ENCODE measurements around the gene RPUSD1. TPM values are rescaled to one million over a fixed set of nuclear protein-coding genes. Genes with fewer than 3 reads are reported as not detected.

RPUSD1 gene
- total RNA-seq, 1 experiment from 2014 or later = 48.6 TPM

DNA sequence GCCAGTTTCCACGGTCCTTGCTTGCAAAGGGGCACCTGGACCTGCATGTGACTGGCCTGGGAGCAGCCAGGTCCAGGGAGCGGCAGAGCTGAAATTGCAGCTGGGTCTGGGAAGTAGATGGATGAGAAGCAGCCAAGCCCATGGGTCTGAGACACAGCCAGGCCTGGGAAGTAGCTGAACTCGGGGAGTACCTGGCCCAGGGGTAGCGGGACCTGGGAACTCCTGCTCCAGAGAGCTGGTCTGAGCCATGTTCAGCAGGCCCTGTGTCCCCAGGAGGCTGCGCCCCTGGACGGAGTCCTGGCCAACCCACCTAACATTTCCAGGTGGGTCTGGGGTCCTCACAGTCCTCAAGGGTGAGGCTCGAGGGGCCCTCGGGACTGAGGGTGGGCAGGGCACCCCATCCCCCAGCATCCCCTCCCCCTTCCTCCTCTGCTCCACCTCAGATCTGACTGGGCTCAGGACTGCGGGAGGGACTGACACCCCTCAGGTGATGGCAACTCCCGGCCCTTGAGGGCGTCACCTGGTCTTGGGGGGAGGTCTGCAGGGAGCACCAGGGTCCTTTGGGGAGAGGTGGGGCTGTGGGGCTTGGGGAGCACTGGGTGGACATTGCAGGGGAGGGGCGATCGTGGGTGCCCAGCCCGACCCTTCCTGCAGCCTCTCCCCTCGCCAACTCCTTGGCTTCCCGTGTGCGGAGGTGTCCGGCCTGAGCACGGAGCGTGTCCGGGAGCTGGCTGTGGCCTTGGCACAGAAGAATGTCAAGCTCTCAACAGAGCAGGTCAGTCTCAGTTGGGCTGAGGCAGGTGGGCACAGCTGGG, 24.6 kb downstream of the RPUSD1 start:
- H3K27ac Mint-ChIP-seq = no peak overlapping the region; a peak in 1 of 7 replicates
- peaks cover 8% of the 10 kb centered on the region for H3K27me3 Mint-ChIP-seq (ENCODE audit: low read depth)
- no peak overlapping the region for H3K23ac ChIP-seq (ENCODE audit: insufficient read length, low read depth, low read length)
- no peak overlapping the region for H2BK20ac ChIP-seq (ENCODE audit: low read depth, low read length, poor library complexity, severe bottlenecking)
- H3K9me3 Mint-ChIP-seq = no peaks in the 10 kb centered on the region
- no CpG with 5 or more reads among the region's 21 CpGs for WGBS (ENCODE audit: extremely low coverage, insufficient read length, low lambda C conversion rate)
- H3K4me1 Mint-ChIP-seq = peaks cover 0 to 9% of the 10 kb centered on the region in 2 experiments; a peak in 2 of 4 replicates
- H2BK120ac ChIP-seq (ENCODE audit: low read depth, low read length, poor library complexity, severe bottlenecking) = no peak overlapping the region
- H4K20me1 ChIP-seq (ENCODE audit: control insufficient read depth, insufficient read depth, insufficient read length) = no peaks in the 10 kb centered on the region
- no peak overlapping the region for H3K27ac ChIP-seq (ENCODE audit: insufficient read length, low read depth, low read length)
- H3K9ac ChIP-seq (ENCODE audit: extremely low read depth, insufficient read length, low read length) = no peak overlapping the region
- H3K14ac ChIP-seq (ENCODE audit: insufficient read depth, low read length) = no peak overlapping the region
- no peak overlapping the region for H2BK15ac ChIP-seq (ENCODE audit: low read depth, low read length)
- no peak overlapping the region for H4K5ac ChIP-seq (ENCODE audit: insufficient read length, low read depth, low read length)
- H3K79me1 ChIP-seq (ENCODE audit: insufficient read depth, low read depth, low read length, poor library complexity, severe bottlenecking) = no peaks in the 10 kb centered on the region
- no peaks in the 10 kb centered on the region for H3K36me3 Mint-ChIP-seq (ENCODE audit: insufficient read depth in 1 of 3, low read depth in 3 of 3)
- H3K79me2 ChIP-seq (ENCODE audit: insufficient read depth, low read length) = no peaks in the 10 kb centered on the region
- no peaks in the 10 kb centered on the region for H3K4me1 ChIP-seq (ENCODE audit: insufficient read depth, low read length)
- DNase-seq = no peak
- H3T11ph ChIP-seq (ENCODE audit: low read length) = no peak overlapping the region
- TF ChIP-seq, protein P1, sequence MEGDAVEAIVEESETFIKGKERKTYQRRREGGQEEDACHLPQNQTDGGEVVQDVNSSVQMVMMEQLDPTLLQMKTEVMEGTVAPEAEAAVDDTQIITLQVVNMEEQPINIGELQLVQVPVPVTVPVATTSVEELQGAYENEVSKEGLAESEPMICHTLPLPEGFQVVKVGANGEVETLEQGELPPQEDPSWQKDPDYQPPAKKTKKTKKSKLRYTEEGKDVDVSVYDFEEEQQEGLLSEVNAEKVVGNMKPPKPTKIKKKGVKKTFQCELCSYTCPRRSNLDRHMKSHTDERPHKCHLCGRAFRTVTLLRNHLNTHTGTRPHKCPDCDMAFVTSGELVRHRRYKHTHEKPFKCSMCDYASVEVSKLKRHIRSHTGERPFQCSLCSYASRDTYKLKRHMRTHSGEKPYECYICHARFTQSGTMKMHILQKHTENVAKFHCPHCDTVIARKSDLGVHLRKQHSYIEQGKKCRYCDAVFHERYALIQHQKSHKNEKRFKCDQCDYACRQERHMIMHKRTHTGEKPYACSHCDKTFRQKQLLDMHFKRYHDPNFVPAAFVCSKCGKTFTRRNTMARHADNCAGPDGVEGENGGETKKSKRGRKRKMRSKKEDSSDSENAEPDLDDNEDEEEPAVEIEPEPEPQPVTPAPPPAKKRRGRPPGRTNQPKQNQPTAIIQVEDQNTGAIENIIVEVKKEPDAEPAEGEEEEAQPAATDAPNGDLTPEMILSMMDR (conservative IDR thresholded peaks at IDR 0.05) = no peak
- no peak overlapping the region for H2AFZ ChIP-seq (ENCODE audit: low read length)
- H4K8ac ChIP-seq (replicated peaks; ENCODE audit: insufficient read length, low read depth, low read length) = no peak overlapping the region
- H2BK5ac ChIP-seq (ENCODE audit: insufficient read length, low read length) = no peak overlapping the region
- no peak overlapping the region for H2BK12ac ChIP-seq (ENCODE audit: insufficient read length, low read depth, low read length)
- H3K27me3 ChIP-seq (ENCODE audit: insufficient read depth, low read length) = no peaks in the 10 kb centered on the region
- H4K91ac ChIP-seq (ENCODE audit: insufficient read length, low read depth, low read length) = no peak overlapping the region
- H3K23me2 ChIP-seq (ENCODE audit: insufficient read length, low read depth, low read length, poor library complexity, severe bottlenecking) = no peaks in the 10 kb centered on the region
- no peak overlapping the region for H3K4me2 ChIP-seq (ENCODE audit: insufficient read depth, insufficient read length, low read length)
- no peak overlapping the region for H3K56ac ChIP-seq (ENCODE audit: insufficient read length, low read depth, low read length)
- H3K18ac ChIP-seq (ENCODE audit: insufficient read length, low read depth, low read length) = no peak overlapping the region
- no peak overlapping the region for H2AK5ac ChIP-seq (ENCODE audit: insufficient read length, low read length)
- H3K4ac ChIP-seq (ENCODE audit: low read depth, low read length) = no peak overlapping the region
- no peaks in the 10 kb centered on the region for H3K9me3 ChIP-seq (ENCODE audit: control insufficient read depth, low read depth, low read length)
- H3K4me3 Mint-ChIP-seq = no peak overlapping the region

Data from H9 (cell line).